Astrocyte of the hippocampus (primary cell): Measurements from ENCODE around the gene UXS1.

Source experiments
- DNase-seq: peaks from one replicate; pipeline ENCODE4 v3.0.0; 2011; ENCODE audit warnings: low read depth, low spot score

Gene UXS1

DNA sequence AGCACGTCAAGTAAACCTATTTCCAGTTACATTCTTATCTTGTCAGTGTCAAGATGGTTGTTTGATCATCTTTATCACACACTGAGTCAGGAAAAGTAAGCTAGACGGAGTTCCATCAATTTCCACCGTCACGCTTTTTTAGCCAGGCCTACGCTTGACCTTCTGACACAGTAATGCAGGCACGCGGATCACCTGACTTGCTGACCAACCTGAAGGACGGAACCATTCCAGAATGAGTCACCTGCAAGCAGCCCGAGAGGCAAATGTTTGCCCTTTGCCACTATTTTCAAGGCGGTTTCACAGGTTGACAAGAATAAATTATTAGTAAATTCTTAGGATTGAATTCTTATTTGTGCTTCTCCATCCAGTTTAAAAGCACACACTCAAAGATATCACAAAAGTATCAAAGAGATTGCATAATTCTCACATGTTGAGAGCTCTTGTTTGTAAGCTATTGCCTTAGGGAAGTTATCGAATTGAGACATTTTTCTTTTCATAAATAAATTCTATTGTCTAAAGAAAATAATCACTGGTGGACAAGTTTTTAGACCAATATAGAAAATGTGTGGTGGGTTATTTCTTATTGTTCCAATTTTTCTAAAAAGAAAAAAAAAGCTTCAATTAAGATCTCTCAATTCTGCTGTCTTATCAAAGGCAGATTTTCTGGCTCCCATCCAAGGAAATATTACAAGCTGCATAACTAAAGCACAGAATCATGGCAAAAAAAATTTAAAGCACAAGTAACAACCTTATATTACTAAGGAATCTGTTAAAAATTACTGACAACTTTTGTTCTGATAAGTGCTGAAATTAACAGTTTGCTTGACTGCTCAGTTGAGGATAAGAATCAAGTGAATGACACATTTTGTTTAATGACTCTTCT, 31.9 kb downstream of the UXS1 start:
- DNase-seq, result no peak

- no peak for DNase-seq
These were observed 32.8 kb downstream of the UXS1 start for GRCh38 chr2:106161341-106161740.

DNA sequence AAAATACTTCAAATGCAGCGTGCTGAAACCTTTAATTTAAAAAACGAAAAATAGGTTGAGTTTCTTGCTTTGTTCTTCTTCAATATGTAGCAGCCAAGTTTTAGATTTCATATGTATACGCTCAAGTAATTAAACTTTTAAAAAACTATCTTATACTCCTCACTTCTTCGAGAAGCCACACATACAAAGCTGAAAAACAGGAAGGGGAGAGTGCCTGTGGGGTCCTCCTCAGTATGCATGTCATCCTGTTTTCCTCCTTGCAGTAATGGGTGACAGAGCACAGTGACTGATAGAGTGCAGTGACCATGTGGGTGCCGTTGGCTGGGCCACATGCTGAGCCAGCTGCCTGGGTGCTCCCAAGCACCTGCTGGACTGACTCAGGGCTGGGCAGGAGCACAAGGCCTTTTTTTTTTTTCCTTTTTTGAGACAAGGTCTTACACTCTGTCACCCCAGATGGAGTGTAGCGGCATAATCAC, 33.3 kb downstream of the UXS1 start:
- no peak for DNase-seq

- no peak for DNase-seq
These were observed 34.0 kb downstream of the UXS1 start for GRCh38 chr2:106159866-106160785.

- no peak for DNase-seq
These were observed 35.2 kb downstream of the UXS1 start for GRCh38 chr2:106158871-106159270.

- no peak for DNase-seq
These were observed 36.0 kb downstream of the UXS1 start for GRCh38 chr2:106158131-106158530.

- DNase-seq, result no peak
These were observed 36.7 kb downstream of the UXS1 start for GRCh38 chr2:106157416-106157815.

- DNase-seq, result no peak
These were observed 37.5 kb downstream of the UXS1 start for GRCh38 chr2:106156305-106157296.

DNA sequence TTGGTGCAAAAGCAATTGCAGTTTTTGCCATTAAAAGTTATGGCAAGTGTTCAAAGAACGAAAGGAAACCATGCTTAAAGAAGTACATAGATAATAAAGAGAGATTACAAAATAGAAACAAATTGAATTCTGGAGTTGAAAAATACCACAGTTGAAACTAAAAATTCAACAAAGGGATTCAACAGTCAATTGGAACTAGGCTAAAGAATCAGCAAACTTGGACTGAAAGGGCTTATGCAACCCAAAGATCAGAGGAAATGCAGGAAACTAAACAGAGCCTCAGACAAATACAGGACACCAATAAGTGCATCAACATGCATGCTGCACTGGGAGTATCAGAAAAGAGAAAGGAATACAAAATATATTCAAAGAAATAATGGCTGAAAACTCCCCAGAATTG, 40.3 kb downstream of the UXS1 start:
- no peak for DNase-seq

DNA sequence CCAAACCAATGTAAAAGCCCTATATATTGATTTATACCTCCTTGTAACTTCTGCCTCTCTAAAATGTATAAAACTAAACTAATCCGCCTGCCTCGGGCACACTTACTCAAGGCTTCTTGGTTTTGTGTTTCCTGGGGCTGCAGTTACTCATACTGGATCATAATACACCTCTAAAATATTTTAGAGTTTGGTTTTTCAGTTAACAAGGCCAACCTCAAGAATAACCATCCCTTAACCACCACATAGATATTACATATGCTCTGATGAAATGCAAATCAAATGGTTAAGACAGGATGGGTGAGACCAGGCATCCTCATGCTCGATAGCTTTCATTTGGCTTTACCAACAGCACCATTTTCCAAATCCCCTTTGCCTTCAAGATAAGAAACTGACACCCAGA, 46.4 kb downstream of the UXS1 start:
- DNase-seq, result no peak

DNA sequence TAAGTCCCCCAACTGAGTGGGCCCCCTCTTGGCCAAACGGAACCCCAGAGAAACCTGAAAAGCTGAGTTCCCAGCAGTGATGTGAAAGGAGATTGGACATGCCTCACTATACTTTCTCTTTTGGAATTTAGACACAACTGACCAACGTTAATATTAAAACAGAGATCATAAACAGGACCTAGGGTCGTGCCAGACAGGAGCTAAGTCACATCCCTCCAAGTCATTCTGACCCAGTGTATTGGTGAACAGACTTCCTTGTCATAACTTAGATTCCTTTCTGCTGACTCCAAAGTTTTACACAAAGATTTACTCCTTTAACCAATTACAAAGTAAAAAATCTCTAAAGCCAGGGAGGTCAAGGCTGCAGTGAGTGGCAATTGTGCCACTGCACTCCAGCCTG, 46.9 kb downstream of the UXS1 start:
- DNase-seq, result peak; percentile 69

- peak; percentile 76 for DNase-seq
These were observed 49.3 kb downstream of the UXS1 start for GRCh38 chr2:106144621-106145331.

DNA sequence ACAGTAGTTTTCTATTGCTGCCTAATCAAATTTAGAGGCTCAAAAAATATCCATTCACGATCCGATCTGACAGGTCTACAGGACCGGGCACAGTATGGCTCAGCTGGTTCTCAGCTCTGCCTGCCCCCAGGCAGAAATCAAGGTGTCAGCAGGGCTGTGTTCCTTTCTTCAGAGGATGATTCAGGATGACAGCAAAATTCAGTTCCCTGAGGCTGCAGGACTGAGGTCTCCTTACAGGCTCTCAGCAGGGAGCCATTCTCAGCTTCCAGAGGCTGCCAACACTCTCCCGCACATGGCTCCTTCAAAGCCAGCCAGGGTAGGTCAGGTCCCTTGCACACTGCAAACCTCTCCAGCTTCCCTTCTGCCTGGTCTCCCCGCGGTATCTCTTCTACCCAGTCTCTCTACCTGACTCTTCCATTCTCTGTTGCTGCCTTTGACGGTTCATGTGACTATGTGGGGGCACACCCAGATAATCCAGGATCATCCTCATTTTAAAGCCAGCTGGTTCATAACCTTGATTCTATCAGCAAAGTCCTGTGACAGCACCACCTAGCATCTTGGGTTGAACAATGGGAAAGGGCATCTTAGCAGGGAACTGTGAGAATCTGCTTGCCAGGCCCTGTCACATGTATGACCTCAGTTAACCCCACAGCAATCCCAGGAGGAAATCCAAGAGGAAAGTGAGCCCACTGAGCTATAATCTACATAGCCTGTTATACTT, 50.4 kb downstream of the UXS1 start:
- no peak for DNase-seq

- no peak for DNase-seq
These were observed 51.4 kb downstream of the UXS1 start for GRCh38 chr2:106142683-106143082.

DNA sequence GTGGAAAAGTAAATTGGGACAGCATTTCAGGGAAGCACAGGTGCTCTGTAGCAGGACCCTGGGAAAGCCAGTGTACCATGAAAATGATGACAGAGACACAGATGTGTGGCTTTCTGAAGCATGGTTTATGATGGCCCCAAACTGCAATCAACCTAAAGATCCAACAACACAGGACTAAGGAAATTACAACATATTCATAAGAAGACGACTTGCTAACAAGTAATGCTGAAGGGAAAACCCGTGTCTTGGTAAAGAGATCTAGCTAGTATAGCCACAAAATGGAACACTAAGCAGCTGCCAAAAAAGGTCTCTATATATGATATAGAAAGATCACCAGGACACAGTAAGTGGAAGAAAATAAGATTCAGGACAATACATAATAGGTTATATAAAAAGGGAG, 53.2 kb downstream of the UXS1 start:
- no peak for DNase-seq

- no peak for DNase-seq
These were observed 54.0 kb downstream of the UXS1 start for GRCh38 chr2:106140113-106140512.

- DNase-seq, result no peak
These were observed 54.7 kb downstream of the UXS1 start for GRCh38 chr2:106139238-106139935.

GRCh38 chr2:106138543-106139237, 55.4 kb downstream of the UXS1 start:
- no peak for DNase-seq
